ENCODE results near the gene PGA5.

Gene PGA5

DNA sequence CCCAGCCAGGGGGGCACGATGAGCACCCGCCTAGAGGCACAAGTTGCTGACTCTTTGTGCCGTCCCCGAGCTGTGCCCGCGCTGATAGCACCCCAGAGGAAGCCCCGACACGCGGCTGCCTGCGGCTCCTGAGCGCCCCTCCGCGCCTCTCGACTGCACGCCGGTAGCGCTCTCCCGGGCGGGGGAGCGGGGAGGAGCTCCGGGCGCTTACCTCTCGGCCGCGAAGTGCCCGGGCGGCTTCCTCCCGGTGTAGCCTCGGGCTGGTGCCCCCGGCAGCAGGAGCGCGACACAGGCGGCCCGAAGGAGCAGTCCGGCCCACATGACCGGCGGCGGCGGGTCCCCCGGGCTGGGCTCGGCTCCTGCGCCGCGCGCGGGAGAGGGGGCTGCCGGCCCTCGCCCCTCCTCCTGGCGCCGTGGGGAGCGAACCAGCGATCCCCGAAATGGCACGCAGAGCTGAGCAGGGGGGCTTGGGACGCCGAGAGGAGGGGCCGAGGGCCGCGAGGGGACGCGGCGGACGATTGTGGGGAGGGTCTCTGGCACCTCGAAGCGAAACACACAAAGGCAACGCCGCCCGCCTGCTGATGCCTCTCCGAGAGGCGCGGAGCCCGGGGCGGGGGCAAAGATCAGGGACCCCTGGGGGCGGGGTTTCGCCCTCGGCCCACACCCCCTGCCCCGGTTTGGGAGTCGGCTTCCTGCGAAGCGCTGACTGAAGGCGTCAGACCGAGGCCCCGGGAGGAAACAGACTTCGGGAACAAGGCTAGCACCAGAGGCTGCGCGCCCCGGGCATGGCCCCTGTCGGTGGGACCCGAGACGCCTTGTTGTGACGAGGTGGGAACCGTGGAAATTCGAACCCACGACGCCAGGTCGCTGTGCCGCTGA lies 54.0 kb downstream of the PGA5 start, which contains the start of gene VWCE:
Gene VWCE, minus strand, starts transcription at position 600 of the 879 bp plus-strand sequence. Its CDS starts 279 bp downstream, at position 321.
- peak; percentile 24 to 88 (median 41) for DNase-seq

DNA sequence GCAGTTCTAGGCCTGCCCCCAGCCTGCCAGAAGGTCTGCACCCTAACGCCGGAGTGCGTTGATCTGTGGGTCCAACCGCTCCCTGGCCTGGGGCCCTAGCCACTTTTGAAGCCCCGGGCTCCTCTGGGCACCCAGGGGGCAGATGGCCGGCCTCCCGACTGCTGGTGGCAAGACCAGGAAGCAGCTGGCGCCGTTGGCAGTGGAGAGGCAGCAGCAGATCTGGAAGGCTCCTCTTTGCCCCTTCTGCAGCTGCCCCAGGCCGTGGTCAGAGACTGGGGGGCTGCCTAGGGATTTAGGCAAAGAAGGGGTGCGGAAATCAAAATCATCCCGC lies 54.6 kb downstream of the PGA5 start:
- no peak for DNase-seq

DNA sequence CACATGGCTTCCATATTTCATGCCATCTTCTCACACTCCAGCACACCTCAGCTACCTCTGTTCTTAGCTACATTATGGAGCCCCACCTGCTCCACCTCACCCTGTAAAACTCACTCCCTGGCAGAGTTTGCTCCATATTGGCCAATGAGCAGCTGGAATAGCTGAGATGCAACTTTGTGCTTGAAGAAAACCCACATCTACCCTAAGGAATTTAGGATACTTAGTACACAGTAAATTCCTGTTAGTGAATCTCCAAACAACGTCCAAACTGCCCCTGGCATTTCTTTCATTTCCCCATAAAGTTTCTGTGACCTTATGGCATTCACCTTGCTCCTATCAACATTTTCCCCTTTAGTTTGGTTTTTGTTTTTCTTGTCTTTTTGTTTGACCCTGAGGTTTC lies 56.4 kb downstream of the PGA5 start:
- no peak for DNase-seq

- no peak for DNase-seq
These were observed 56.8 kb downstream of the PGA5 start for GRCh38 chr11:61297746-61298145.

- no peak for DNase-seq
These were observed 57.8 kb downstream of the PGA5 start for GRCh38 chr11:61298663-61299244.
